Occipital lobe (tissue), 2 donors: Measurements from ENCODE around the gene DPF1. TPM values are rescaled to one million over a fixed set of nuclear protein-coding genes. Genes with fewer than 3 reads are reported as not detected.

ENCODE experiments used
- DNase-seq: peaks from one replicate; lab custom pipeline; 2025; lab: John Stamatoyannopoulos, UW
- total RNA-seq: library from RNA; depleted of rRNA; stranded (reverse); fragments of >200 nt; gene quantifications from one replicate; pipeline ENCODE4 v1.2.3, GENCODE V29; 2014

The DPF1 gene
- total RNA-seq, 1 donor from 2014 or later = 37.4 TPM

DNA sequence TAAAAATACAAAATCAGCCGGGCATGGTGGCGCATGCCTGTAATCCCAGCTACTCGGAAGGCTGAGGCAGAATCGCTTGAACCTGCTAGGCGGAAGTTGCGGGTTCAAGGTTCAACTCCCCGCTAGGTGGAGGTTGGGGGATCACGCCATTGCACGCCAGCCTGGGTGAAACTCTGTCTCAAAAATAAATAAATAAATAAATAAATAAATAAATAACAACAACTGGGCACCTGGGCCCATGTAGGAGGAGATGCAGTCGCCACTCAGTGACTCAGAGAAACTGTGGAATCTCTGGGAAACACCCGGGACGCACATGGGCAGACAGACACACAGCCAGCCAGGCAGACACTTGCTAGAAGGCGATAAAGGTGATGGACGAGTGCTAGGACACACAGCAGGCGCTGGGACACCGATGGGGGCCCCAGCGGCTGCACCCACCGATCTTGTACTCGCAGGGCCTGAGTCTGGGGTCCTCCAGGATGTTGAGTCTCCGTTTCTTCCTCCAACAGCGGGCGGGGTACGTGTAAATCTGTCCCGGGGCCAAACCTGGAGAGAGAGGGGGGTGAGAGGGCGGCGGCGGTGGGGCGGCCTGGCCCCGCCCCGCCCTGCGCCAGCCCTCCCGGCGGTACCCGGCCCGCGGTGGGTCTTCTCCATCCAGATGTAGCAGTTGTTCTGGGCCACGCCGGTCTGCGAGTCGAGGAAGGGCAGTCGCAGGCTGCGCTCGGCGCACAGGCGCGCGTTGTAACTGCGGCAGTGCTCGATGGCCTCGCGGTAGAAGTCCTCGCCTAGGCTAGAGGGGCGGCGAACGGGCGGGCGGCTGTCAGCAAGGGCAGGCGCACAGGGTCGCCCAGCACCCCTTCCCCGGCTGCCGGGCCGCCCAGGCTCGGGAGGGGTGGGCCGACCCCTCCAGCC is 1.8 kb downstream of the DPF1 start:
- DNase-seq = no peak

DNA sequence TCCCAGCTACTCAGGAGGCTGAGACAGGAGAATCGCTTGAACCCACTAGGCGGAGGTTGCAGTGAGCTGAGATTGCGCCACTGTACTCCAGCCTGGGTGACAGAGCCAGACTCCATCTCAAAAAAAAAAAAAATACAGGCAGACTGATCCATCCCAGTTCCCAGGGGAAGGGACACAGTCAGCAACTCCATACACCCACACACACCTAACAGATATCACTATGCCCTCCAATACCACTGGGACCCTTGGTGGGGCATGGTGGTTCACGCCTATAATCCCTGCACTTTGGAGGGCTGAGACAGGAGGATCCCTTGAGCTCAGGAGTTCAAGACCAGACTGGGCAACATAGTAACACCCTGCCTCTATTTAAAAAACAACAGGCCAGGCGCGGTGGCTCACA is 2.6 kb downstream of the DPF1 start:
- no peak for DNase-seq

GRCh38 chr19:38219221-38219620 is 4.8 kb downstream of the DPF1 start:
- no peak for DNase-seq

DNA sequence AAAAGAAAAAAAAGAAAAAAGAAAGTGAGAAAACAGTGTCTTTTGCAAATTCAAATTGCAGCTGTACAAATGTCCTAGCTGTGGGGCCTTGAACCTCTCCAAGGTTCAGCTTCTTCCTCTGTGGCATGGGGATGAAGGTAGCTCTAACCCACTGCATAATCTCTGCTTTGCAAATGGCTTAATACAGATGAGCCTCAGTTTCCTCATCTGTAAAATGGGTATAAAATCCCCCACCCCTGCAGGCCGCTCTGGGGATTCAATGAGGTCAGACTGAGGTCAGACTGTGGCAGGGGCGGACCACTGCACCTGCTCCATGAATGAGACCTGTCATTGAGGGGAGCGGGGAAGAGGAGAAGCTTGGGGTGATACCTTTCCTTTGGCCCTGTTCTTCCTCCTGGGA is 5.8 kb downstream of the DPF1 start:
- no peak for DNase-seq

DNA sequence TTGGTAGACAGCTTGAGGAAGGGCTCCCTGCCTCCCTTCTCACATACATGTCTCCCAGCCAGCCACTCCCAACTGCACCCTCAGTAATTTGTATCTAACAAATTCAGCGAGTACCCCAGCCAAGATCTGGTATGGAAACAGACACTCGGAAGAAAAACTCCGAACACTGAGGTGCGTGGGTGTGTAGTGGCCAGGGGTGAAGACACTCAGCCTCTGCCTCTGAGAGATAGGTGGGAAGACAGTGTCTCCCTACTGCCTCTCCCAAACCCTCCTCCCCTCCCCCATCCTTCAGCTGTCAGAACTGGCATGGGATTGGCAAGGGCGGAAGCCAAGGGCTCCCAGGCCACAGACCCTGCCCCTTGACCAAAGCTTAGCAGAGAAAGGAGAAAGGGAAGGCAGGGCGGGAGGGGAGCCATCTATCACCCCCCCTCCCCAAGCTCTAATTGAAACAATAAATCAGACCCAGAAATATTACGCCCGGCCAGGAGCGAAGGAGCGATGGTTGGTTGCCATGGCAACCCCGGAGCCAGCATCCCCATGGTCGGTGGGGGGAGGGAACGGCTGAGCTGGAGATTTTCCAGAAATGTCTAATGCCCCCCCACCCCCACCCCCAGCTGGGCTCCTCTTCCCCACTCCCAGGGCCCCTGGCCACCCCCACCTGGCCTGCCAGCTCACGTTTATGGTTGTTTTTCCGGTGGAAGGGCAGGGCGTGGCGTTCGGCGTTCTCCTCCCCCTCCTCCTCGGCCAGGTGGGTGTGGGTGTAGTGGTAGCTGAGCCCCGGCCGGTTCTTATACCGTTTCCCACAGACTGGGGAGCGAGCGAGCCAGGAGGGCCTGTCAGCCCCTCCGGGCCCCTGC is 7.0 kb downstream of the DPF1 start:
- no peak for DNase-seq

DNA sequence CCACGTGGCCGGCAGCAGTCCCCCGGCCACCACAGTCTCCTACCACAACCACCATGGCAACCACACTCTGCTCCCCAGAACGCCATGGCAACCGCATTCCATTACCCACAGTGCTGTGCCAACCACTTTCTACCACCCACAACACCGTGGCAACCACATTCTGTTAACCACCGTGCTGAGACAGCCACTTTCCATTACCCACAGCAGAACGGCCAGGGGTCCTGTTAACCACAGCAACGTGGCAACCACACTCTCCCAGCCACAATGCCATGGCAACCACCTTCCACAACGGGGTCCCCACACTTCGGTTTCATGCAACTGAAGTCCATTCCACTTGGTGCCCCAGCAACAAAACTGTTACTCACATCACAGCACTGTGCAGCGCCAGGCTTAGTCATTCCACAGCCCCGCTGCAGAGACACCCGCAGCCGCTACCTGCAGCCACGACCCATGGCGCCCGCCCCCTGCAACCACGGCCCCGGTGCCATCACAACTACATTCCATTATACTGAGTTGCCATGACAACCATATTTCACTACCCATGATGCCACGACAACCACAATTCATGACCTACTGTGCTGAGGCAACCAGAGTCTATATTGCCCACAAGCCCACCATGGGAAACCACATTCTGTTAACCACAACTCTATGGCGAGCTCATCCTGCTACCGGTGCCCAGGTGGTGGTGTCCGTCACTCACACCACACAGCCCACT is 10.0 kb downstream of the DPF1 start:
- DNase-seq = peak; percentile 68

- DNase-seq = no peak
Observed at GRCh38 chr19:38213469-38213868, 10.6 kb downstream of the DPF1 start.

- no peak for DNase-seq
Observed at GRCh38 chr19:38211766-38212165, 12.3 kb downstream of the DPF1 start.

DNA sequence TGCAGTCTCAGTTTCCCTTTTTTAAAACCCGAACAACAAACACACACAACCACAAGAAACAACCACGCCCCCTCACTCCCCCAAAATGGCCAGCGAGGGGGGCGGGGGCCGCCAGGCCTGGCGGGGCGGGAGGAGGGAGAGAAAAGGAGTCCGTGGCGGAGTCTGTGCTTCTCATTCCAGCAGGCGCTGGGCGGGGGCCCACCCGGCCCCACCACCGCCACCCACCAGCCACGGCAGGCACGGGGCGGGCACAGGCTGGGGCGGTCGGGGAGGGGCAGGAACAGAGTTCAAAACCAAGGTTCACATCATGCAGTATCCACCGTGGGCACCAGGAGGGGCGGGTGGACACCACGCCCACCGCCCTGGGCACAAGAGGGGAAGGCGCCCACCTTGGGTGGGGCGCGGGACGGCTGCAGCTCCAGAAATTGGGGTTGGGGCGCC is 12.9 kb downstream of the DPF1 start:
- no peak for DNase-seq

GRCh38 chr19:38210458-38210987 is 13.5 kb downstream of the DPF1 start:
- peak; percentile 81 for DNase-seq

DNA sequence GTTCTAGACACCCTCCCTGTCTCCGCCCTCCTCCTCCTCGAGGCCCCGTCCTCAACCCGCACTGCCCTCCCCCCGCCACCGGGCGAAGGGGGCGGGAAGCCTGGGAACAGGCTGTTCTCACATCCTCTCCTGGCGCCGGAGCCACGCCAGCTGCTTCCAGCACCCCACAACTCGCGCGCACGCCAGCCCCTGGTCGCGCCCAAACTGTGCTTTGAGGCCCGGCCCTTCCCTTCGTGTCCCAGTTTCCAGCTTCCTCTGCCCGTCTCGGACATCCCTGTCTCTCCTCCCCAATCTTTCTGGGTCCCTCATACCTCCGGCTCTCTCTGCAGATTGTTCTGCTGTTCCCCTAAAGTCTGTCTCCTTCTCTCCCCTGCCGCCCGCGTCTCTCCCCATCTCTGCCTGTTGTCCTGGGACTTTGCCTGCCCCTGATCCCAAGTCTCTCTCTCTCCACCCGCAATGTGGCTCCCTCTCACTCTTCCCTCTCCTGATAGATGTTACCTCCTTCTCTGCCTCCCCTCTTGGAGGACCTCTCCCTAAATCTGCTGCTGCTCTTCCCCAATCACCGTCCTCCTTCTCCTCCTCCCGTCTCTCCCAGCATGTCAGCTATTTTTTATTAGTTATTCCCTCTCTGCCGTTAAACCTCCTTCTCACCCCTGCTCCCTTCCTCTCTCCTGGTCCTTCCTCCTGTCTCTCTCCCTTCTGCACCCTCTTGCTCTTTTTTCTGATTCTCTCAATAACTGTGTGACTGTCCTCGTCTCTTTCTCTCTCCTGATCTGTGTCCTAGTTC is 14.2 kb downstream of the DPF1 start:
- peak; percentile 79 for DNase-seq

- DNase-seq = no peak
Observed at GRCh38 chr19:38209152-38209551, 14.9 kb downstream of the DPF1 start.

DNA sequence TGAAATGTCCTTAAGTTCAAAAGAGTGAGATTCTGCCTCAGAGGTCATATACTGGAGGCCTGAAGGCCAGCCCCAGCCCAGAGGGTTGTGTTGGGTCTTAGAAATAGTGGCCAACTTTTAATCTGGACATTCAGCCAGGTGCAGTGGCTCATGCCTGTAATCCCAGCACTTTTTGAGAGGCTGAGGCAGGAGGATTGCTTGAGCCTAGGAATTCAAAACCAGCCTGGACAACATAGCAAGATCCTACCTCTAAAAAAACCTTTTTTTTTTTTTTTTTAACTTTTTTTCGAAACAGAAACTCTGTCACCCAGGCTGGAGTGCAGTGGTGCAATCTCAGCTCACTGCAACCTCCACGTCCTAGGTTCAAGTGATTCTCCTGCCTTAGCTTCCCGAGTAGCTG is 15.5 kb downstream of the DPF1 start:
- DNase-seq = no peak

- DNase-seq = no peak
Observed at GRCh38 chr19:38207543-38207942, 16.5 kb downstream of the DPF1 start.

DNA sequence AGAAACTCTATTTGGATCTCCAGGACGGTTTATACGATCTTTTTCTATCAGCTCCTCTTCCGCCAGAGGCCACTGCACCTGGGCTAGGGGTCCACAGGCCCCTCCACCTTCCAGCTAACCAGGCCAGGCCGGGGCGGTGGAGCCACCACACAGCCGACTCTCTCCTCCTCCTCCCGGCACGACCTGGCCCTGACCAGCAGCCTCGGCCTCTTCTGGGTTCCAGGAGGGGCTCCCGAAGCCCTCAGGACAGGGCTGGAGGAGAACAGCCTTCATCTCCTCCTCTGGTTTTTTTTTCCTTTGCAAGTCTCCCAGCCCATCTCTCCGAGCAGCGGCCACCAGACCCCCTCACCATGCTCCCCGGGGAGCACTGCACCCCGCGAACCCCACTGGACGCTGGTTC is 17.1 kb downstream of the DPF1 start:
- no peak for DNase-seq

DNA sequence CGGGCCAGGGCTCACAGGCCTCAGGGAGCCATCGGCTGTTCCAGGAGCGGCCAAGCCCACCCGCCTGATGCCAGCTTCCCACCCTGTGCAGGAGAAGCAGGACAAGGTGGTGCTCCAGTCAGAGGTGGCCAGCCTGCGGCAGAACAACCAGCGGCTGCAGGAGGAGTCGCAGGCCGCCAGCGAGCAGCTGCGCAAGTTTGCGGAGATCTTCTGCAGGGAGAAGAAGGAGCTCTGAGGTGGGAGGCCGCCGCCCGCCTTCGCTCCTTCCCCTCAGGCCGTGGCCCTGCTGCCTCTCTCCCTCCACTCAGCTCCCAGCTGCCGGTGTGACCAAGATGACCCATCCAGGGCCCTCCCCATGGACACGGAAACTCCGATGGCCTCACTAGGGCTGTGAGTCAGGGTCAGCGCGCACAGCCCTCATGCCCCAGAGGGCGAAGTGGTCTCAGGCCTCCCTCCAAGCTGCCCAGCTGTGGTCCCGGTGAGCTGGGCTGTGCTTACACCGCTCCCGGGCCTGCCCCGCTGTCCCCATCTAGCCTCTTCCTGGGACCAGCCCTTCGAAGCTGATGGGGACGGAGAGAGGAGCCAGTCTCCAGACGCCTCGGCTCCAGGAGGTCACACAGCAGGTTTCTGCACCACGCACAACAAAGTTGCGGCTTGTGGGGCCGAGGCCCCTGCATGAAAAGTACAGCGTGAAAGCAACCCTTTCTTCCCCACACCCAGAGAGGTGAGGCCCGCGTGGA is 17.8 kb downstream of the DPF1 start:
- DNase-seq = no peak

DNA sequence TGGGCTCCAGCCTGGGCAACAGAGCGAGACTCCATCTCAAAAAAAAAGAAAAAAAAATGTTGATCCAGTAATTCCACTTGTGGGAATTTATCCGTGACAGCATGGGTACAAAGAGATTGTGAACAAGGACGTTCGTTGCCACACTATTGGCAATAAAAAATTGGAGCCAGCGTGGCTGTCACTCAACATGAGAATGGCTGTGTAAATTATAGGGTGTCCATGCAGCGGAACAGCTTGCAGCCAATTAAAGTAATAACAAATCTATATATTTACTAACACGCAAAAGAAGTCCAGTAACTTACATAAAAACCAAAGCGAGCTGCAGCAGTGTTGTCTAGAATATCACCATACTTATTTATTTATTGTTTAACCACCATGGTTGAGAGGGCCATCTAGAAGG is 19.3 kb downstream of the DPF1 start:
- DNase-seq = no peak

DNA sequence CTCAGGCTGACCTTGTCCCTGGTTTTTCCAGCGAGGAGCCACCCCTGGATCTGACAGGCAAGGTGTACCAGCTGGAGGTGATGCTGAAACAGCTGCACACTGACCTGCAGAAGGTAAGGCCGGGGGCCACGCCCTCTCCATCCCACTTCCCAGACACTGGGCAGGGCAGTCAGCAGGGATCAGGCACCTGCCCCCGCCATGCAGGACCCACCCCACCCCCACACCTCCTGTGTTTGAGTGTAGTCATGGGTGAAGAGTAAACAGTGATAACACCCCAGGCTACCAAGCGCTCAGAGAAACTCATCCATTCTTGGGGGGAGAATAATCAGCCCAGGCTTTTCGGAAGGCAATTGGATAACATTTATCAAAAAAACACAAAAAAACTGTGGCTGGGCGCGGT is 19.9 kb downstream of the DPF1 start:
- no peak for DNase-seq

GRCh38 chr19:38203197-38203596 is 20.8 kb downstream of the DPF1 start:
- DNase-seq = no peak

DNA sequence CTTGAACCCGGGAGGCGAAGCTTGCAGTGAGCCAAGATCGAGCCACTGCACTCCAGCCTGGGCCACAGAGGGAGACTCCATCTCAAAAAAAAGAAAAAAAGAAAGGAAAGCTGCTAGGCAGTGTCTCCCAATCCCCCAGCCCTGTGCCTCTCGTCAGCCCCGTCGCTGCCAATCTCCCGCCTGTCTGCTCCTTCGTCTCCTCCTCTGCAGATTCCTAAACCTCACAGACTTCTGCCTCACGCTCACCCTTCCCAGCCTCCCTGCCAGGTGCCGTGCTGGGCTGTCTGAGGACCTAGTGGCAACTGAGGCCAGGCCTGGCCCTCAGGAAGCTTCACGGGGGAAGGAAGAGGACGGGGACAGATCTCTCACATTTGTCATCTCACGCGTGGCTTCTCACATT is 21.5 kb downstream of the DPF1 start:
- DNase-seq = no peak
